B cell (primary cell): ENCODE results near the gene ELP1.

ENCODE experiments used
- EZH2 ChIP-seq: IDR thresholded peaks from 2 replicates; pipeline ENCODE4 v1.6.1; 2012; ENCODE audit warnings: borderline replicate concordance, low read depth, mild to moderate bottlenecking, moderate library complexity, low read length; ENCODE audit not compliant: insufficient read depth, poor library complexity, severe bottlenecking
- TF ChIP-seq, protein P1 (sequence below): fragments of 200-600 bp; IDR thresholded peaks from one replicate; pipeline ENCODE4 v1.8.0; 2022; ENCODE audit warnings: antibody characterized with exemption, mild to moderate bottlenecking

DNA sequence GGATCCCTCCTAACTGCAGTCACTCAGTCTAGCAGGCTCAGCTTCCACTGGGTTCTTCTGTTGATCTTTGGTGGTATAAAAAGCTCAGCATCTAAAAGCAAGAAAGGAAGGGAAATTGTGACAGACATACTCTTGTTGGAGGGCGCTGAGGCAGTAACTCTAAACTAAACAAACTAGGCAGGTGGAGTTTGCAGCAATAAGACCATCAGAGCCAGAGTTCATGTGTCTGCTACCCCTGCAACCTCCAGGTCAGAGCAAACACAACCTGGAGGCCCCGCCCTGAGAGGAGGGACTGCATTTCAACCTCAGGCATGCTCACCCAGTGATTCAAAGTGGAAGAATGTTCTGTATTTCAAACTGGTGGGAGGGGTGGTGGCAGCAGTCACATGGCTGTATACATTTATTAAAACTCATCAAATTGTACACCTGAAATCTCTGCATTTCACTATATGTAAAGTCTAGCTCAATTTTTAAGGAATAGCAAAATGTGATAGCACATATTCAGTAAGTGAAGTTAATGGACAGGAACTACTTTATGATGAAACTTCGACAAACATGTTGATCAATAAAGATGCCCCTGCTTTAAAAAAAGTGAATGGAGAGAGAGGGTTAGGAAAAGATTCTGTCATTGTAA lies 64.7 kb downstream of the ELP1 start:
- no peak for TF ChIP-seq EZH2
- TF ChIP-seq, protein P1, sequence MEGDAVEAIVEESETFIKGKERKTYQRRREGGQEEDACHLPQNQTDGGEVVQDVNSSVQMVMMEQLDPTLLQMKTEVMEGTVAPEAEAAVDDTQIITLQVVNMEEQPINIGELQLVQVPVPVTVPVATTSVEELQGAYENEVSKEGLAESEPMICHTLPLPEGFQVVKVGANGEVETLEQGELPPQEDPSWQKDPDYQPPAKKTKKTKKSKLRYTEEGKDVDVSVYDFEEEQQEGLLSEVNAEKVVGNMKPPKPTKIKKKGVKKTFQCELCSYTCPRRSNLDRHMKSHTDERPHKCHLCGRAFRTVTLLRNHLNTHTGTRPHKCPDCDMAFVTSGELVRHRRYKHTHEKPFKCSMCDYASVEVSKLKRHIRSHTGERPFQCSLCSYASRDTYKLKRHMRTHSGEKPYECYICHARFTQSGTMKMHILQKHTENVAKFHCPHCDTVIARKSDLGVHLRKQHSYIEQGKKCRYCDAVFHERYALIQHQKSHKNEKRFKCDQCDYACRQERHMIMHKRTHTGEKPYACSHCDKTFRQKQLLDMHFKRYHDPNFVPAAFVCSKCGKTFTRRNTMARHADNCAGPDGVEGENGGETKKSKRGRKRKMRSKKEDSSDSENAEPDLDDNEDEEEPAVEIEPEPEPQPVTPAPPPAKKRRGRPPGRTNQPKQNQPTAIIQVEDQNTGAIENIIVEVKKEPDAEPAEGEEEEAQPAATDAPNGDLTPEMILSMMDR = no peak
